ENCODE results near the gene TTLL11.
"Not testable (repeated sequence)": the region's sequence is repeated elsewhere in the genome, so short reads cannot be mapped to it uniquely, and the experiment has no call there.

TTLL11 gene

GRCh38 chr9:122125509-122126330 lies 32.6 kb upstream of the TTLL11 start:
- DNase-seq (ENCODE audit: low read depth in 1 of 2, low spot score in 1 of 2): no peak

GRCh38 chr9:122125158-122125508 lies 32.0 kb upstream of the TTLL11 start:
- DNase-seq (ENCODE audit: low read depth in 1 of 2, low spot score in 1 of 2): peak; percentile 69 to 71

GRCh38 chr9:122124528-122124927 lies 31.4 kb upstream of the TTLL11 start:
- no peak for DNase-seq (ENCODE audit: low read depth in 1 of 2, low spot score in 1 of 2)

GRCh38 chr9:122124048-122124447 lies 30.9 kb upstream of the TTLL11 start:
- DNase-seq (ENCODE audit: low read depth in 1 of 2, low spot score in 1 of 2): no peak

GRCh38 chr9:122122903-122123632 lies 30.0 kb upstream of the TTLL11 start:
- peak; percentile 61 to 67 for DNase-seq (ENCODE audit: low read depth in 1 of 2, low spot score in 1 of 2)

- DNase-seq (ENCODE audit: low read depth in 1 of 2, low spot score in 1 of 2): no peak
Measured at GRCh38 chr9:122122468-122122867, 29.4 kb upstream of the TTLL11 start.

- DNase-seq (ENCODE audit: low read depth in 1 of 2, low spot score in 1 of 2): no peak
Measured at GRCh38 chr9:122121931-122122330, 28.8 kb upstream of the TTLL11 start.

- DNase-seq (ENCODE audit: low read depth in 1 of 2, low spot score in 1 of 2): no peak
Measured at GRCh38 chr9:122121391-122121790, 28.3 kb upstream of the TTLL11 start.

- DNase-seq (ENCODE audit: low read depth in 1 of 2, low spot score in 1 of 2): no peak
Measured at GRCh38 chr9:122120316-122121071, 27.4 kb upstream of the TTLL11 start.

GRCh38 chr9:122119721-122120120 lies 26.6 kb upstream of the TTLL11 start:
- DNase-seq (ENCODE audit: low read depth in 1 of 2, low spot score in 1 of 2): no peak

- no peak for DNase-seq (ENCODE audit: low read depth in 1 of 2, low spot score in 1 of 2)
Measured at GRCh38 chr9:122119166-122119521, 26.0 kb upstream of the TTLL11 start.

GRCh38 chr9:122118343-122119165 lies 25.4 kb upstream of the TTLL11 start:
- DNase-seq (ENCODE audit: low read depth in 1 of 2, low spot score in 1 of 2): no peak

GRCh38 chr9:122117241-122117640 lies 24.1 kb upstream of the TTLL11 start:
- DNase-seq (ENCODE audit: low read depth in 1 of 2, low spot score in 1 of 2): not testable (repeated sequence)

GRCh38 chr9:122116448-122117173 lies 23.5 kb upstream of the TTLL11 start:
- DNase-seq (ENCODE audit: low read depth in 1 of 2, low spot score in 1 of 2): no peak

GRCh38 chr9:122116040-122116439 lies 22.9 kb upstream of the TTLL11 start:
- no peak for DNase-seq (ENCODE audit: low read depth in 1 of 2, low spot score in 1 of 2)

- DNase-seq (ENCODE audit: low read depth in 1 of 2, low spot score in 1 of 2): no peak
Measured at GRCh38 chr9:122115176-122116035, 22.3 kb upstream of the TTLL11 start.

- no peak for DNase-seq (ENCODE audit: low read depth in 1 of 2, low spot score in 1 of 2)
Measured at GRCh38 chr9:122113574-122113973, 20.5 kb upstream of the TTLL11 start.

- DNase-seq (ENCODE audit: low read depth in 1 of 2, low spot score in 1 of 2): no peak
Measured at GRCh38 chr9:122112238-122112637, 19.1 kb upstream of the TTLL11 start.

- DNase-seq (ENCODE audit: low read depth in 1 of 2, low spot score in 1 of 2): no peak
Measured at GRCh38 chr9:122111413-122112085, 18.4 kb upstream of the TTLL11 start.
